GM21619 (cell line): Measurements from ENCODE around the gene MLXIPL.
"Not testable (repeated sequence)": the region's sequence is repeated elsewhere in the genome, so short reads cannot be mapped to it uniquely, and the experiment has no call there.

Experiments
- ATAC-seq: cut with Tn5 transposase; IDR thresholded peaks from one replicate; pipeline ENCODE4 v1.9.1; 2021; ENCODE audit not compliant: unreplicated experiment

MLXIPL gene

DNA sequence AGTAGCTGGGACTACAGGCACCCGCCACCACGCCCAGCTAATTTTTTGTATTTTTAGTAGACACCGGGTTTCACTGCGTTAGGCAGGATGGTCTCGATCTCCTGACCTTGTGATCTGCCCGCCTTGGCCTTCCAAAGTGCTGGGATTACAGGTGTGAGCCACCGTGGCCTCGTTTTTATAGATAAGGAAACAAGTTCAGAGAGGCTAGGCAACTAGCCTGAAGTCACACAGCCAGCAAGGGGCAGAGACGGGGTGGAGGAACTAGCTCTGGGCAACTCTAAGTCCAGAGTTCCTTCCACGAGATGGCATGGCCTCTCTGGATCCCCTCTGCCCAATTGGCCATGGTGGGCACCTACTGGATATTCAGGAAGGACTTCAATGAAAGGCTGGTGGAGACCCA lies 9.4 kb downstream of the MLXIPL start:
- ATAC-seq: not testable (repeated sequence)

DNA sequence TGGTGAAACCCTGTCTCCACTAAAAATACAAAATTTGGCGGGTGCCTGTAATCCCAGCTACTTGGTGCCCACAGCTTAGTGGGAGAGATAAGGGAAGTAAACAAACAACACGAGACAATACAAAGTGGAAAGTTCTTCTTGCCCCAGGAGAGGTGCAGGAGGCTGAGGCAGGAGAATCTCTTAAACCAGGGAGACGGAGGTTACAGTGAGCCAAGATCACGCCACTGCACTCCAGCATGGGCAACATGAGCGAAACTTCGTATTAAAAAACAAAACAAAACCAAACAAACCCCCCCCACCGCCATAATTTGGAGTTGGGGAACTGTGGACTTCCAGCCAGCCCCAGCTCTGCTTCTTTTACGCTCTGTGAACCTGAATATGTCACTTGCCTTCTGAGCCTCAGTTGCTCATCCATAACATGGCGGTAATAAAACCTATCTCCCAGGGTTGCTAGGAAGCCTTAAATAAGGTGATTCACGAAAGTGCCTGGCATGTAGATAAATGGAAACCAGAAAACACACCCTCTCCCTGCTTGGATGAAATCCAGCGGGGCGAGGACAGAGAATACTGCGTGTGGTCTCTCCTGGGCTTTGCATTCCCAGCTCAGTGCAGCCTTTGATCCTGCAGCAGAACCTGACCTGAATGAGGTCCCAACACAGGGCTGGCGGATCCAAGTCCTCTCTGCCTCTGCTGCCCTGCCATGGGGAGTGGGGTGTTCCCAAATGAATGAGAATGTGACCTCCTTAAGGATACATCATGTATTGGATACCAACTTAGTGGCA lies 10.2 kb downstream of the MLXIPL start:
- no peak for ATAC-seq

DNA sequence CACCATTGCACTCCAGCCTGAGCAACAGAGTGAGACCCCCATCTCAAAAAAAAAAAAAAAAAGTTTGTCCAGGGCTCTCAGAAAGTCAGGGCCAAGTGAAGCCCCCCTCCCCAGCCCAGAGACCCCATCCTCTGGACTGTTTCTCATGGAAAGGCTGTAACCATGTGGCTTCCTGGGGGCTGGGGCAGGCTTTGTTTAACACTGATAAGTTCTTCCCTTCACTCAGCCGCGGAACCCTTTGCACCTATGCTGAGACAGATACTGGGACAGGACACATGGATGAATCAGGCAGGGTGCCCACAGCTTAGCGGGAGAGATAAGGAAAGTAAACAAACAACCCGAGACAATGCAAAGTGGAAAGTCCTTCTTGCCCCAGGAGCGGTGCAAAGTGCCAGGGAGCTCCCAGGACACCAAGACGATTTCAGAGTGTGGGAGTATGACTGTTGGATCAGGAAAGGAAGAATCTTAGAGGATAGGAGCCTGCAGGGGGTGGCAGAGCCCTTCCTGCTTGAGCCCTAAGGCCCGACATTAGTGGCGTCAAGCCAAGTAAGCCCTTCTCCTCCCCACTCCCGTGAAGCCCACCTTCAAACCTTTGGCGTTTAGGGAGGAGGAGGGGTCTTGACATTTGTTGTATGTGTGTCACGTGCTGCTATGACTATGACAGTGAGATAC lies 11.6 kb downstream of the MLXIPL start:
- ATAC-seq: no peak

DNA sequence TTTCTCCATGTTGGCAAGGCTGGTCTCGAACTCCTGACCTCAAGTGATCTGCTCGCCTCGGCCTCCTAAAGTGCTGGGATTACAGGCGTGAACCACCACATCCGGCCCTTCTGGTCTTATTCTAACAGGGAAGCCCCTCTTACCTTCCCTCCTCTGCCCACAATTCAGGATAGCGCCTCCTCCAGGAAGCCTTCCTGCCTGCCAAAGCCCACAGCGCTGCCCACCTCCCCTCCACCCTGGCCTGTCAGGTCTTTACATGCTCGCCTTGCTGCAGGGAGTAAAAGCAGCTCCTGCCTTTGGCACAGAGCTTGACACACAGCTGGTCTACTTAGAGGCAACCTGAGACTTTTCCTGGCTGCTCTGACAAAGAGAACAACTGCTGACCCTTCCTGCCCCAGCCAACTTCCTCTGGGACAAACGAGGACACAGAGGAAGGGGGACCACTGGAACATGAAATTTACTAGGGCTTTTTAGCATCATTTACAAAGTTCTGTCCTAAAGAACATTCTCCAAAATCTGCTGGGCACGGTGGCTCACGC lies 13.2 kb downstream of the MLXIPL start:
- ATAC-seq: no peak

DNA sequence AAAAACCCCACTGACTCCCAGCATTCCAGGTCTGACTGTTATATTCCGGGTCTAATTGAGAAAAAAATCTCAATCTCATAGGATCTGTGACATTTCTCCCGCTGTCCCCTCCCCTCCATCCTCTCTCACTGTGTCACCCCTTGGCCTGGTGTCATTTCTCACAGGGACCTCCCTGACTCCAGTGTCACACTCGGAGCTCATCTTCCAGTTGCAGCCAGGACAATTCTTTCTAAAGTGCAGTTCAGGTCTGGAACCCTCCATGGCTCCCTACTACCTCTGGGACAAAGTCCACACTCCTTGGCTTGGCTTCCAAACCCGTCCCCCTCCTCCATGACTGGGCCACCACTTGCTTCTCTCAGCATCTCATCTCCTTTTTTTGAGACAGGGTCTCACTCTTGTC lies 14.2 kb downstream of the MLXIPL start:
- no peak for ATAC-seq

DNA sequence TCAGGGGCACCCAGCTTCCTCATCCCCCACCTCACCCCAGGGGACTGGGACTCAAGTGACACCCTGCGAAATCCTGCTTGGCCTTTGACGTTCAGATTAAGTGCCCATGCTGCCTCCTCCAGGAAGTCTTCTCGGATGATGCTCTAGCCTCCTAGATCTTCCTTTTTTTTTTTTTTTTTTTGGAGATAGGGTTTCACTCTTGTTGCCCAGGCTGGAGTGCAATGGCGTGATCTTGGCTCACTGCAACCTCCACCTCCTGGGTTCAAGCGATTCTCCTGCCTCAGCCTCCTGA lies 16.7 kb downstream of the MLXIPL start:
- not testable (repeated sequence) for ATAC-seq

DNA sequence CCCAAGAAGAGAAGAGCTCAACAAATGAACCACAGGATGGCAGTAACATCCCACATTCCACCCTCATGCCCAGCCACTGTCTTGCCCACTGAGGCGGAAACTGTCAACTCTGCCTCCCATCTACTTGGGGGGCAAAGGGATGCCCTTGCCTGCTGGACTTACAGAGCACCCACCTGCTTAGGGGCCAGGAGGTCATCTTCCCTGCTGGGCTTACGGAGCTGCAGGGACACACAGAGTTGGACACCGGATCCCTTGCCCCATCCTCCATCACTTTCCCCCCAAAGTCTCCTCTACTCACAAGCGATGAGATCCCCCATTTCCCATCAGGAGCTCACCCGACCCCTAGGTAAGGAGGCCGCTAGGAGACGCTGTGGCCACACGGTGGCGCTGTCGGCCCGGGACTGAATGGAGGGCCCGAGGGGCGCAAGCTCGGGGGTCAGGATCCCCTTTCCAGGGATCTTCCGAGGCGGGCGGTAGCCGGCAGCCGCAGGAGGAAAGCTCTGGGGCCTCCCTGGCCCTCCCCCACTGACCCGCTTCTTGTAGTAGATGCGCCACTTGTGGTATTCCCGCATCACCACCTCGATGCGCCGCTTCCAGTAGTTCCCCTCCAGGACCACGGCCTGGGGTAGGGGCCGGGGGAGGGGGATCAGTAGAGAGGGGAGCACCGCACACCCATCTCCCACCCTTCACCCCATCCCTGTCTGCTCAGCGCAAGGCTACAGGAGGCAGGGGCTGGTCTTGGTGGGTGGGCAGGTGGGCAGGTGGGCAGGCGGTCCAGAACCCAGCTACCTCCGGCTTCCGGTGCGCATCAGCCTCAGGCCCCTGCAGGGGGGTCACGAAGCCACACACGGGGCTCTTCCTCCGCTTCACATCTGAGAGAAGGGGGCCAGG lies 17.3 kb downstream of the MLXIPL start:
- ATAC-seq: no peak

DNA sequence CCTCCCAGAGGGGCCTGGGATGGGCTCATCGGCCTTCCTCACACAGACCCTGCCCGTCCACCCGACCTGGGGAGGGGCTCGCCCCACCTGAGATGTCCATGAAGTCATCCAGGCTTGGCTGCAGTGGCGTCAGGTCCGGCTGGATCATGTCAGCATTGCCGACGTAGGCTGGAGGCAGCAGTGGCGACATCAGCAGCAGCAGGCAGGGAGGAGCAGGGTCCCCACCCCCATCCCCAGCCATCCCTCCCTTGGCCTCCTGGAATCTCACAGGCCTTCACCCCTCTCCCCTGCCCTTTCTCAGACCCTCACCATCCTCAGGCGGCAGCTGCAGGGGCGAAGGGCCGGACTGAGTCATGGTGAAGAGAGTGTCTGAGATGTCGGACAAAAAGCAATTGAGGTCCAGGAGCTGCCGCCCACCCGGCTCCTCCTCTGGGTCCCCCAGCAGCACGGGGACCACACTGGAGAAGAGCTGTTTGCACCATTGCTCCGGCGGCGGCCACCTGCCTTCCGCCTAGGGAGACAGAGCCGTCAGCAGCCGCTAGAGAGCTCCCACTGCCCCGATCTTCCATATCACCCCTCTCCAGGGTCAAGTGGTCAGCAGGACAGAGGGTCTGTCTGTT lies 18.6 kb downstream of the MLXIPL start:
- no peak for ATAC-seq

DNA sequence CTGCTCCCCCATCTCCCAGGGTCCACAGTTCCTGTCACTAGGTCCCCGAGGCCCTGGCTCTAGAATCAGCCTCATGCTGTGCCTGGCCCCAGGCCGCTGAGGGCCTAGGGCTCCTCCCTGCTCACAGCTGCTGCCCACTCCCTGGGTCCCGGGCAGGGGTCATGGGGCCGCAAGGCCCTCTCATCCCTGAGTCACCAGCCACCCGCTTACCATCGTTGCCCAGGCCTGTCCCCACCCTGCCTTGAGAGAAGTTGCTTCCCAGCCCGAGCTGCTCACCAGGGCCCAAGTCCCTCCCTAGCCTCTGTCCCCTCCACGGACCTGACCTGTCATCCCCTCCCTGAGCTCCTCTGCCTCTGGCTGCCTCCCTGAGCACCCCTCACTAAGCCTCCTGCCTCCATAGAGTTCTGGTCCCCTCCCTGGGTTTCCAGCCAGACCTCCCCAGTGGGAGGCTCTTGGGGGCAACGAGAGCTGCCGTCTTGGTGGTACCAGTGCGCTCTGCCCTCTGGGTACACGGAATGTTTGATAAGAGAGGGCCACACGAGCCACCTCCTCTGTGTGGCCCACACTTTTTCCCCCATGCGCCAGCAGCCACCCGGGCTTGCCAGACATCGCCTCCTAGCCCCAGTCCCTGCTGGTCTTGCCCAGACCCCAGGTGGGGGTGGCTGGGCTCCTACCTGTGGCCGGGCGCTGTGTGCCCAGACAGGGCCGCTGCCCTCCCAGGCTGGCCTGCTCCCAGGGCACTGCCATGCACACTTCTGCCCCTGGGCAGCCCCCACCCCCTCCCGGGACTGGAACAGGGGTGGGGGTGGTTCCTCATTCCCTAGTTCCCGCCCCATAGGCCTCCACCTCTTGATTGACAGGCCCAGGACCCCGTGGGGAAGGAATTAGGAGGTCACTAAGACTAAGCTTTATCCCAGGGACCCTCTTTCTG lies 21.3 kb downstream of the MLXIPL start:
- no peak for ATAC-seq

DNA sequence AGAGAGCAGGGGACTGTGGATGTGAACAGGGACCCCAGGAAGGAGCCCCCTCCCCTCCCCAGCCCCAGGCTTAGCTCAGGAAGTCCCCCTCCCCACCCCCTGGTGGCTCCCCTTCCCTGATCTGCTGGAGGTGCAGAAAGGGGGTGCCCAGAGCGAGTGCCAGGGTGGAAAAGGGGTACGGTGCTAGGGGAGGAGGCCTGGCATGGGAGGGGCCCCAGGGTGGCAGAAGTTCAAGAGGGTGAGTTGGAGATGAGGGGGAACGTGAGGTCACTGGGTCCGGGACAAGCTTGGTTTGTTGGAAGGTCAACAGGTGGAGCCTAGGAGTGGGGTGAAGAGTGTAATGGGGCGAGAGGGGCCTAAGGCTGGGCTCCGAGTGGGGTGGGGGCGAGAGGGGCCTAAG lies 24.4 kb downstream of the MLXIPL start:
- no peak for ATAC-seq

DNA sequence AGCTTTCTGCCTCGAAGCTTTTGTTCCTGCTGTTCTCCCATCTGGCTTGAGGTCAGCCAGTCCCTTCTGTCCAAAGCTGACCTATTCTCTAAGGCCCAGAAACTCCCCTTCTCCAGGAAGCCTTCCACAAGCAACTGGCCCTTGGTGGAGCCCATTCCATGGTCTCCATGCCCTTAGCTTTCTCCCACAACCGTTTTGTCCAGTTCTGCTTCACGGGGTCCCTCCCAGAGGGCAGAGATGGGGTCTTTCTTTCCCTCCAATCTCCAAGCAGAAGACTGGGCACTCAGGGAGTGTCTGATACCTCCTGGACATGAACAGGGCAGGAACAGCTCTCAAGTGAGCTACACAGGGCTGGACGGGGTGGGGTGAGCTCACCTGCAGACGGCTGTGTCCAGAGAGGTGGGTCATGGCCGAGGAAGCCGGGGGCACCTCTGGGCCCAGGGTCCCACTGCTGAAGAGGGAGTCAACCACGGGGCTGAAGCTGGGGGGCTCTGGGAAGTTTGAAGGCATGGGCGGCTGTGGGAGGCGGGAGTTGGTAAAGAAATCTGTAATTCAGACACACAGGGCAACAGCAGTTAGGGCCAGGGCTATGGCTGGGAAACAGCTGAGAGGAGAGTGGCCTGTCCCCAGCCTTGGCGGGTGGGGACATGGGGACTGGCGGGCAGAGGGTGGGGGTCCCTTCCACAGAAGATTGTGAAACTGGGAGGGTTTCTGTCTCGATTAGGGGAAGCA lies 25.0 kb downstream of the MLXIPL start:
- no peak for ATAC-seq

DNA sequence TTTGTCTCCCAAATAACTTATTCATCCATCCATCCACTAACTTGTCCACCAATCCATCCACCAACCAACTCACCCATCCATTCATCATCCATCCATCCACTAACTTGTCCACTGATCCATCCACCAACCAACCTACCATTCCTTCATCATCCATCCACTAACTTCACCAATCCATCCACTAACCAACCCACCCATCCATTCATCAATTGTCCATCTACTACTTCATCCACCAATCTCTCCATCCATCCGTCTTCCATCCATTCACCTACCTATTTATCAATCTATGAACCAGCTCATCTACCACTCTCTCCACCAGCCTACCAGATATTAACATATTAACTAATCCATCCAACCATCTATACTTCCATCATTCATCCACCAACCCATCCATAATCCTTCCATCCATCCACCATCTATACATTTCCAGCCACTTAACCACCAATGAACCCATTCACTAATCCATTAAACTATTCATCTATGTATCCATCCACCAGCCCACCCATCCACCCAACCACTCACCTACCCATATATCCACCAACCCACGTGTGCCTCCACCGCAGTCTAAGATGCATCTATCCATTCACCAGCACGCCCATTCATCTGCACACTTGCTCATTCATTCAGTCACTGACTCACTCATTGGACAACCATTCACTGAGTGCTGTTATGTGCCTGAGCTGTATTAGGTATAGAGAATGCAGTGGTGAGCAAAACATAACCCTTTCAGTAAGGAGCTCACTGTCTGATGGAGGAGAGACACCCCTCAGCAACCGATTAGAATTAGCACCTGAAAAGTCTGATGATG lies 26.1 kb downstream of the MLXIPL start:
- no peak for ATAC-seq

DNA sequence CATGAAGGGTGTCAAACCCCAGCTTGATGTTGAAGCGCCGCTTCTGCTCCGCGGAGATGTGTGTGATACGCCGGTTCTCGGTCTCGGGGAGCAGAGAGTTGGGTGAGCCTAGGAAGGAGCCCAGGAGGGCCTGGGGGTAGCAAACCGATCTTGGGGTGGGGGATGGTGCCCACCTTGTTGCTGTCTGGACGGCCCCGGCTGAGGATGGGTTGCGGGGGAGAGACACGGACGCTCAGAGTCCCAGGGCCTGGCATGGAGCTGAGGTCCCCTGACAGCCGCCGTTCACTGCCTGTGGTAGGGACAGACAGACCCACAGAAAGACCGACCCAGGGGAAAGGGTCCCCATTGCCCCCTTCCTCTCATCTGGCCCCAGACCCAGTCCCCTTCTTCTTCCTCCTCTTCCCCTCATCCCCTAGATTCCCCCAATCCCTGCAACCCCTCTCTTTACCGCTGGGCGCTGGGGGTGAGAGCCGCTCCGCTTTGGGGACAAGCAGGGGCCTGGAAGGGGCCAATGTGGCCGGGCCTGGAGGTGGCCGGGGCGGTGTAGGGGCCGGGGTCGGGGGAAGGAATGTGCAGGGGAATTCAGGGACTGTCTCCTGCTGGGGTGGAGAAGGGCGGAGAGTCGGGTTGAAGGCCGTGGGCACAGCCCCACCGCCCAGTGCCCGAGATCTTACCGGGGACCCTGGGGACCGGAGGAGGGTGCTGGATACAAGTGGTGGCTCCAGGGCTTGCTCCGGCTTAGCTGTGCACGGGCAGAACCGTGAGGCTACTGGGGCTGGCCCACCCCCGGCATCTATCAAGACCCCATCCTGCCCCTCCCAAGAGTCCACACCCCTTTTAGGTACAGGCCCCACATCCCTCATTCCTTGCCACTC lies 27.9 kb downstream of the MLXIPL start:
- no peak for ATAC-seq

DNA sequence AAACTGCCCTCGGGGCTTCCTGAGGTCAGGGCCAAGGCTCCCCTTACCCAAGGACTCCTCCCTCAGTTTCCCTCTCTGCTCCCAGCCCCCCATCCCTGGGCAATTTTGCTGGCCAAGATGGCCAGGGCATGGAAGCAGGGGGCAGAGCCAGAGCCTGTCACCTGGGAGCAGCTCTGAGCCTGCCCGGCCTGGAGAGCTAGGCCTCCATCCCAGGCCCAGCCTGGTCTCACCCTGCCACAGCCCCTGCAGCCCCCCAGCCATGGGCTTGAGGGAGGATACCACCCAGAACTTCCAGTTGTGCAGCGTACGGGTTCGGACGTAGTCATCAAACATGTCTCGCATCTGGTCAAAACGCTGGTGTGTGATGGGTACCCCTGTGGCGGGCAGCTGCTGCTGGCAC lies 29.0 kb downstream of the MLXIPL start:
- ATAC-seq: no peak

DNA sequence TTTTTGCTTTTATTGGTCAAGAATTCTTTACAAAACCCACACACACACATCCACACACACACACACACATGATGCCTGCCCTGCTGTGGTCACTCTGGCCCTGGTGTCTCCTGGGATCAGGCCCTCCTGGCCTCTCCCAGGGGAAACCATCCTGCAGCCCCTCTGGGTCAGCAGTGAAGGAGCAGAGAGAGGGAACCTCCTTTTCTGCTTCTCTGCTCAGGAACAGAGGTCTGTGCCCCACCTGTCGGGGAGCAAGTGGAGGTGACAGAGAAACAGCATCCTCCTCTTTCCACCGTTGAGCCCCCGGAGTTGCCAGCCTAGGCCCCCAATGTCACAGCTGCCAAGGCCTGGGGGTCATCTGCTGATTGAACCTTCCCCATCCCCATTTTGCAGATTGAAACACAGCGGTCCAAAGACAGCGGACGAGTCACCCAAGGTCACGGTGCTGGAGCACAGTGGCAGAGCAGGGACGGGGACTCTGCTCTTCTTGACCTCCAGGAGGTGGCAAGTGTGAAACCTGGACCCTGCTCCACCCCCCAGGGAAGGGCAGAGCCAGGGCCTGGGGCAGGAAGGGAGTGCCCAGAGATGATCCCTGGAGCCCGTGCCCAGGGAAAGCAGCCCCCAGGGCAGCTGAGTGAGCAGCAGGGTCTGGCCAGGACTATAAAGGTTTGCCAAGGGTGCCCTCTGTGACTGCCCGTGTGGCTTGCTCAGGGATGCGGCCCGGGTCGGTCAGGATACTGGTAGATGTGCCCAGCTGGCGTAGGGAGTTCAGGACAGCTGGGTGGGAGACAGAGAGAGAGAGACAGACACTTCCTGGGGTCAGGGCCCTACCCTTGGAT lies 30.9 kb downstream of the MLXIPL start:
- no peak for ATAC-seq

DNA sequence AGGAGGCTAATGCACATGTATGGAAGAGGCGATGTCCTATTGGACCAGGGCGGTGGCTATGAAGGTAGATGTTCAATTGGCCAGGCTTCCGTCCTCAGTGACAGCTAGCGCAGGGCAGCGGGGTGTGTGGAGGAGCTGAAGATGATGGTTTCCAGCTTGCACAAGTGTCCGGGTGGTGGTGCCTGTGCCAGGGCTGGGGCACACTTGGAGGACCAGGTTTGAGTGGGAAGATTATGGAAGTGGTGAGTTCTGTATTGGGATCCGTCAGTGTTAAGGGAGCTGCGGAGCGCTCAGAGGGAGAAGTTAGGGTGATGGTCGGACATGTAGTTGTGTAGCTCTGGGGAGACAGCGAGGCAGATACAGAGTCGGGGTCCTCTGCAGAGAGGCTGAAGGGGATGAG lies 37.4 kb downstream of the MLXIPL start:
- ATAC-seq: no peak

DNA sequence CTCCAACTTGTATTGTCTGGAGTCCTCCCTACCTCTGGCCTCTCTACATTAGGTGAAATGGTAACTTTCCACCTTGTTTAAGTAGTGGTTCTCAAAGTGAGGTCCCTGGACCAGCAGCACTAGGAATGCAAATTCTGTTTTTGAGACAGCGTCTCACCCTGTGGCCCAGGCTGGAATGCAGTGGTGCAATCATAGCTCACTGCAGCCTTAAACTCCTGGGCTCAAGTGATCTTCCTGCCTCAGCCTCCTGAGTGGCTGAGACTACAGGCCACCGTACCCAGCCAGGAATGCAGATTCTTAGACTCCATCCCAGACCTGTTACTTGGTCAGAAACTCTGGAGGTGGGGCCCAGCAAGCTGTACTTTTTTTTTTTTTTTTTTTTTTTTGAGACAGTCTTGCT lies 39.1 kb downstream of the MLXIPL start:
- no peak for ATAC-seq
